AG04450 (cell line): ENCODE results near the gene TMEM52. TPM values are rescaled to one million over a fixed set of nuclear protein-coding genes. Genes with fewer than 3 reads are reported as not detected.

ENCODE experiments used
- CTCF ChIA-PET: fragments of 300-600, 350-600 bp; formaldehyde crosslinking; extraction: SDS; loops from one replicate; lab custom pipeline; 2022; ENCODE audit warnings: antibody characterized with exemption, inconsistent platforms; lab: Charles Lee
- POLR2A ChIA-PET: fragments of 350-600 bp; formaldehyde crosslinking; extraction: SDS; loops from one replicate; lab custom pipeline; 2021; ENCODE audit warnings: antibody characterized with exemption, inconsistent platforms; lab: Yijun Ruan, JAX
- DNase-seq: peaks from one replicate; pipeline ENCODE4 v3.0.0-alpha.2; 2011; ENCODE audit warnings: low read depth, low spot score
- H3K27ac ChIP-seq: one replicate; pipeline ENCODE4 v1.5.1; 2012; ENCODE audit warnings: low read depth, low read length, control low read depth
- H3K27me3 ChIP-seq: one replicate; pipeline ENCODE4 v1.6.0; 2012; ENCODE audit warnings: low read length; ENCODE audit not compliant: control insufficient read depth, insufficient read depth
- H3K4me3 ChIP-seq: 2 replicates; pipeline ENCODE4 v1.5.1; 2011; ENCODE audit warnings: mild to moderate bottlenecking, low read depth, low read length, control low read depth
- H3K9me3 ChIP-seq: 2 replicates; pipeline ENCODE4 v1.5.1; 2012; ENCODE audit warnings: low read length; ENCODE audit not compliant: control insufficient read depth, insufficient read depth
- polyA plus RNA-seq: library from polyadenylated mRNA; depleted of rRNA; stranded (reverse); fragments of >200 nt; gene quantifications from 2 replicates; pipeline ENCODE4 v1.2.3, GENCODE V29; 2011
- TF ChIP-seq, protein P1 (sequence below): IDR thresholded peaks from 2 replicates; pipeline ENCODE4 v1.5.1; 2011; ENCODE audit warnings: low read depth, low read length, control low read depth, inconsistent platforms

TMEM52 gene
- polyA plus RNA-seq, 1 experiment = 0.30 TPM

DNA sequence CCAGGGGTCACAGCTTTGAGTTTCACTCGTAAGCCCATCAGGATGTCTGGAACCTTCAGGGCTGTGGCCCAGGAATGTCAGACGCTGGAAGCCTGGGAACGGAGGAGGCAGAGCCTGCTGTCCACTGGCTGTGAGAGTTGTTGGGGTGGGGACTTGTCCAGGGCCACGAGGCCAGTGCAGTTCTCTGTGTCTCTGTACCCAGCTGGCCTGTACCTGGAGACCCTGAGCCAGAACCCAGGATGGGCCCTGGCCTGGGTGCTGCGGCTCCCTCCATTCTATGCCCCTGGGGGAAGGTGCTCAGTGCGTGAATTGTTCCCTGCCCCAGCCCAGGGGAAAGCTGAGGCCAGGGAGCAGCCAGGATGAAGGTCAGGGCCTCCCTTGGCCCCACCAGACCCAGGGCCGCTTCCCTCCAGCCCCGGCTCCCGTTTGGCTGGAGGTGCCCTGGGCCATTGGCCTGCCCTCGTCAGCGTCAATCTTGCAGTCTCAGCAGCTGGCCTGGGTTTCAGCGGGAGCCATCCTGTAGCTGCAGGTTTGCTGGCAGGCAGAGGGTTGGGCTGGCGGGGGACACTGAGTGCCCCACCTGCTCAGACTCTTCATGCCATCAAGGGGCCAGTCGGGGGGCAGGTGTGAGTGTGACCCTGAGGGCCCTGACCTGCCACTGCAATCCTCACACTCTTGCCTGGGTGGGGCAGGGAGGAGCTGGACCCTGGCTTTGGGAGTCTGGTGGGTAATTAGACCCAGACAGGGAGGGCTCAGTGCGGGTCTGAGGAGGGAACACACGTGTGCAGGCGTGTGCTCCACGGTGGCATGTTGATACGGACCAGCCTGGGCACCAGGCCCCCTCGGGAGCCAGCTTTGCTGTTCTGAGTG is 4.7 kb downstream of the TMEM52 start:
- no peak overlapping the region for H3K4me3 ChIP-seq
- no peak for DNase-seq
- TF ChIP-seq, protein P1, sequence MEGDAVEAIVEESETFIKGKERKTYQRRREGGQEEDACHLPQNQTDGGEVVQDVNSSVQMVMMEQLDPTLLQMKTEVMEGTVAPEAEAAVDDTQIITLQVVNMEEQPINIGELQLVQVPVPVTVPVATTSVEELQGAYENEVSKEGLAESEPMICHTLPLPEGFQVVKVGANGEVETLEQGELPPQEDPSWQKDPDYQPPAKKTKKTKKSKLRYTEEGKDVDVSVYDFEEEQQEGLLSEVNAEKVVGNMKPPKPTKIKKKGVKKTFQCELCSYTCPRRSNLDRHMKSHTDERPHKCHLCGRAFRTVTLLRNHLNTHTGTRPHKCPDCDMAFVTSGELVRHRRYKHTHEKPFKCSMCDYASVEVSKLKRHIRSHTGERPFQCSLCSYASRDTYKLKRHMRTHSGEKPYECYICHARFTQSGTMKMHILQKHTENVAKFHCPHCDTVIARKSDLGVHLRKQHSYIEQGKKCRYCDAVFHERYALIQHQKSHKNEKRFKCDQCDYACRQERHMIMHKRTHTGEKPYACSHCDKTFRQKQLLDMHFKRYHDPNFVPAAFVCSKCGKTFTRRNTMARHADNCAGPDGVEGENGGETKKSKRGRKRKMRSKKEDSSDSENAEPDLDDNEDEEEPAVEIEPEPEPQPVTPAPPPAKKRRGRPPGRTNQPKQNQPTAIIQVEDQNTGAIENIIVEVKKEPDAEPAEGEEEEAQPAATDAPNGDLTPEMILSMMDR = no peak
- H3K9me3 ChIP-seq = peaks cover under 1% of the 10 kb centered on the region; the same call in 1 of the 2 replicates
- no peak overlapping the region for H3K27ac ChIP-seq
- ChIA-PET POLR2A (no interaction called here), CTCF (no interaction called here)
- H3K27me3 ChIP-seq = peaks cover 6% of the 10 kb centered on the region

DNA sequence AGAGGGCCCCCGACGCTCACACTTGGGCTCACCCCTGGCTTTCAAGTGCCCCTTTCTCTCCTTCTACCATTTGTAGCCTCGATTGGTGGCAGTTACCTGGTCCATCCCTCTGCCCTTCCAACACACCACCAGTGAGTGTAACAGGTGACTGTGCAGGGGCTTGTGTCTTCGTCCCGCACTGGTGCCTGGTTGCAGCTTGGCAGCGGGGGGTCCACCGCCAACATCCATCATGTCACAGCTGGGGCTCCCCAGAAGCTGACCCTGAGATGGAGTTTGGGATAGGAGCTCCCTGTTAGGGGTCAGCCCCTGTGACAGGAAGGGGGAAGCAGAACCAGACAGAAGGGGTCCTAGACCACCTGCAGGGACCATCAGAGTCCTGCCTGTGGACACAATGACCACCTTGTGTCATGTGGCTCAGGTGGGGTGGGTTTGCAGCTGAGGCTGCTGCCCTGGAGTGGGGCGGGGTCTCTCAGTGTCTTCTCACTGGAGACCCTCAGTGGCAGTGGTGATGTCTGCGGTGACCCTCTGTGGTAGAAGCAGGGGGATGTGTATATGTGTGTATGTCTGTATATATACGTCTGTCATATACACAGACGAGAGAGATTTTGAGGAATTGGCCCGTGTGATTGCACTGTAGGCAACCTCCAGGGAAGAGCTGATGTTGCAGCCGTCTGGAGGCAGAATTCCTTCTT is 7.6 kb downstream of the TMEM52 start:
- POLR2A ChIA-PET = no interaction called here
- Histone ChIP-seq H3K4me3 (no peak overlapping the region), H3K27me3 (peaks cover 2% of the 10 kb centered on the region), H3K27ac (no peak overlapping the region), H3K9me3 (no peaks in the 10 kb centered on the region; the same call in 1 of the 2 replicates)
- CTCF ChIA-PET = no interaction called here
- no peak for DNase-seq
- TF ChIP-seq, protein P1 = no peak

DNA sequence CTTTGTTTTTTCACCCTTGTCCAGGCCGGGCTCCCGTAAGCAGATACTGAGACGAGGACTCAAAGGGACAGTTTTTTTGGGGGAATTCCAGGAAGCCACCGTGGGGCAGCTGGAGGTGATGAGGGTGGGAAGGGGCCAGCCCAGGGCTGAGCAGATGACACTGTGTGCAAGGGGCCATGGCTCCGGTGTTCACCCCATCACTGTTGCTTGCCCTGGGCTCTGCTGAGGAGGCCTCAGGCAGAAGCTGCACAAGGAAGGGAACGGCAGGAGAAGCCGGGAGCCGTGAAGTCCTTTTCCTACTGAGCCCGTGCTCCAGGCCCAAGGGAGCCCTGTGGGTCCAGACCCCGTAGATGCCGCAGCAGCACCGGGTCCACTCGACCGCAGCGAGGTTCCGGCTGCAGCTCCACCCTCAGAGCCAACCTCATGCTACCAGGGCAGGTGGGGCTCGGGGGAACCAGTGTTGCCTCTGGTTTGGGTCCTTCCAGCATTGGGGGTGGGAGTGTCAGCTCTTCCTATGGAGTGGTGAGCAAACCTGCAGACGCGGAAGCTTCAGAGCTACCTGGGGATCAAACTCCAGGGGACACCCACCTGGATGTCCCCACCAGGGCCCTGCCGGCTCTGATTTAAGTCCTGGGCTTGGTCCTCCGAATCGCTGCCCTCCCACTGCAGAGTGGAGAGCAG is 8.3 kb downstream of the TMEM52 start:
- Histone ChIP-seq H3K27ac (no peak overlapping the region), H3K27me3 (peaks cover 2% of the 10 kb centered on the region), H3K9me3 (no peaks in the 10 kb centered on the region; the same call in 1 of the 2 replicates), H3K4me3 (no peak overlapping the region)
- CTCF ChIA-PET = no interaction called here
- TF ChIP-seq, protein P1 = no peak
- DNase-seq = no peak
- POLR2A ChIA-PET = no interaction called here

DNA sequence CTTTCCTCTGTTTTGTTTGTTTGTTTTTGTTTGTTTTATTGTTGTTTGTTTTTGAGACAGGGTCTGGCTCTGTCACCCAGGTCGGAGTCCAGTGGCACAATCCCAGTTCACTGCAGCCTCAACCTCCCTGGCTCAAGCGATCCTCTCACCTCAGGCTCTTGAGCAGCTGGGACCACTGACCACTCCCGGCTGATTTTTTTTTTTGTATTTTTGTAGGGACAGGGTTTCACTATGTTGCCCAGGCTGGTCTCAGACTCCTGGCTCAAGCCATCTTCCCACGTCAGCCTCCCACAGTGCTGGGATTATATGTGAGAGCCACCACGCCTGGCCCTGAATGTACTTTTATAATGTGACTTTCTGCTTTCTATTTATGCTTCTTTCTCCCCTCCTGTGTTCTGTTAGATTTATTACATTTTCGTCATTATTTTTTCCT is 9.0 kb downstream of the TMEM52 start:
- no peak overlapping the region for H3K27ac ChIP-seq
- peak overlapping the region; percentile 55 for H3K4me3 ChIP-seq
- TF ChIP-seq, protein P1 = no peak
- ChIA-PET POLR2A (no interaction called here), CTCF (interaction anchor here (0.6 to 2.7 kb wide), 5 partner anchors 9 to 265 kb away, joined by 3 to 13 read pairs (median 3); no protein-coding TSS in a partner anchor)
- no peak for DNase-seq
- H3K9me3 ChIP-seq = no peaks in the 10 kb centered on the region; the same call in 1 of the 2 replicates
- peaks cover 2% of the 10 kb centered on the region for H3K27me3 ChIP-seq
